HEK293 (cell line): ENCODE measurements around the gene ANKRD44.

Source experiments
- CTCF ChIA-PET: fragments of 350-600 bp; formaldehyde crosslinking; extraction: SDS; loops from one replicate; lab custom pipeline; 2021; ENCODE audit warnings: antibody characterized with exemption; lab: Yijun Ruan, JAX
- POLR2A ChIA-PET: fragments of 300-600 bp; formaldehyde crosslinking; extraction: SDS; loops from one replicate; lab custom pipeline; 2020; ENCODE audit warnings: antibody characterized with exemption, inconsistent platforms; lab: Yijun Ruan, JAX
- H3K27ac ChIP-seq: fragments of 200-500 bp; sonication (Bioruptor generic); 2 replicates; pipeline ENCODE4 v1.5.1; 2014; ENCODE audit warnings: low read depth, low read length, control low read depth, inconsistent platforms; ENCODE audit errors: extremely low read depth
- H3K36me3 ChIP-seq, 2 experiments: fragments of 200-500 bp in 1 of 2; sonication (Bioruptor generic) in 1 of 2; 1 replicate in 1 of 2; 2 replicates in 1 of 2; pipeline ENCODE4 v1.5.1; 2014 to 2017; ENCODE audit warnings: inconsistent platforms in 2 of 2, low read length in 2 of 2; ENCODE audit not compliant: control insufficient read depth in 2 of 2, insufficient read depth in 1 of 2
- H3K4me1 ChIP-seq: fragments of 200-500 bp; sonication (Bioruptor generic); 2 replicates; pipeline ENCODE4 v1.5.1; 2014; ENCODE audit warnings: mild to moderate bottlenecking, low read length, inconsistent platforms; ENCODE audit not compliant: control insufficient read depth, insufficient read depth
- H3K4me3 ChIP-seq: 2 replicates; pipeline ENCODE4 v1.5.1; 2011; ENCODE audit warnings: low read depth, mild to moderate bottlenecking, control low read depth, low read length, moderate library complexity
- H3K9me3 ChIP-seq: fragments of 200-500 bp; sonication (Bioruptor generic); 2 replicates; pipeline ENCODE4 v1.5.1; 2014; ENCODE audit warnings: low read depth, low read length, inconsistent platforms; ENCODE audit not compliant: control insufficient read depth, insufficient read depth
- CTCF ChIP-seq: fragments of 450-650 bp; formaldehyde crosslinking; IDR thresholded peaks from 2 replicates; pipeline ENCODE4 v1.5.1; 2016; ENCODE audit warnings: missing biosample characterization, missing genetic modification characterization
- OVOL3 ChIP-seq: fragments of 450-650 bp; formaldehyde crosslinking; IDR thresholded peaks from 2 replicates; pipeline ENCODE4 v1.5.1; 2016; ENCODE audit warnings: missing biosample characterization, missing genetic modification characterization
- ZFHX2 ChIP-seq: fragments of 450-650 bp; formaldehyde crosslinking; conservative IDR thresholded peaks from 2 replicates; pipeline ENCODE4 v1.5.1; 2016; ENCODE audit warnings: missing biosample characterization, missing genetic modification characterization
- ZIC2 ChIP-seq: fragments of 450-650 bp; formaldehyde crosslinking; IDR thresholded peaks from 2 replicates; pipeline ENCODE4 v1.5.1; 2016; ENCODE audit warnings: missing biosample characterization, missing genetic modification characterization
- ZNF202 ChIP-seq: fragments of 450-650 bp; formaldehyde crosslinking; IDR thresholded peaks from 2 replicates; pipeline ENCODE4 v1.5.1; 2016; ENCODE audit warnings: missing biosample characterization, missing genetic modification characterization, borderline replicate concordance
- ZNF473 ChIP-seq: fragments of 450-650 bp; formaldehyde crosslinking; IDR thresholded peaks from 2 replicates; pipeline ENCODE4 v1.5.1; 2017; ENCODE audit warnings: missing biosample characterization, missing genetic modification characterization
- ZNF488 ChIP-seq: fragments of 450-650 bp; formaldehyde crosslinking; IDR thresholded peaks from 2 replicates; pipeline ENCODE4 v1.5.1; 2016; ENCODE audit warnings: missing biosample characterization, missing genetic modification characterization
- ZNF548 ChIP-seq: fragments of 450-650 bp; formaldehyde crosslinking; IDR thresholded peaks from 2 replicates; pipeline ENCODE4 v1.5.1; 2016; ENCODE audit warnings: missing biosample characterization, missing genetic modification characterization
- ZNF558 ChIP-seq: fragments of 450-650 bp; formaldehyde crosslinking; IDR thresholded peaks from 2 replicates; pipeline ENCODE4 v1.5.1; 2016; ENCODE audit warnings: missing biosample characterization, missing genetic modification characterization
- ZNF610 ChIP-seq: fragments of 450-650 bp; formaldehyde crosslinking; IDR thresholded peaks from 2 replicates; pipeline ENCODE4 v1.5.1; 2016; ENCODE audit warnings: missing biosample characterization, missing genetic modification characterization, borderline replicate concordance
- ZNF701 ChIP-seq: fragments of 450-650 bp; formaldehyde crosslinking; IDR thresholded peaks from 2 replicates; pipeline ENCODE4 v1.5.1; 2016; ENCODE audit warnings: missing biosample characterization, missing genetic modification characterization
- ZNF791 ChIP-seq: fragments of 450-650 bp; formaldehyde crosslinking; IDR thresholded peaks from 2 replicates; pipeline ENCODE4 v1.5.1; 2016; ENCODE audit warnings: missing biosample characterization, missing genetic modification characterization
- TF ChIP-seq, protein P1 (sequence below): fragments of 450-650 bp; formaldehyde crosslinking; optimal IDR thresholded peaks from 2 replicates; pipeline ENCODE3; 2016; ENCODE audit warnings: missing biosample characterization, mild to moderate bottlenecking, missing genetic modification characterization
- TF ChIP-seq, protein P2 (sequence below): fragments of 450-650 bp; formaldehyde crosslinking; IDR thresholded peaks from 2 replicates; pipeline ENCODE4 v1.5.1; 2016; ENCODE audit warnings: missing biosample characterization, missing genetic modification characterization, low read depth
- TF ChIP-seq, protein P3 (sequence below): fragments of 450-650 bp; formaldehyde crosslinking; IDR thresholded peaks from 2 replicates; pipeline ENCODE4 v1.5.1; 2017; ENCODE audit warnings: missing biosample characterization, missing genetic modification characterization

Gene ANKRD44

DNA sequence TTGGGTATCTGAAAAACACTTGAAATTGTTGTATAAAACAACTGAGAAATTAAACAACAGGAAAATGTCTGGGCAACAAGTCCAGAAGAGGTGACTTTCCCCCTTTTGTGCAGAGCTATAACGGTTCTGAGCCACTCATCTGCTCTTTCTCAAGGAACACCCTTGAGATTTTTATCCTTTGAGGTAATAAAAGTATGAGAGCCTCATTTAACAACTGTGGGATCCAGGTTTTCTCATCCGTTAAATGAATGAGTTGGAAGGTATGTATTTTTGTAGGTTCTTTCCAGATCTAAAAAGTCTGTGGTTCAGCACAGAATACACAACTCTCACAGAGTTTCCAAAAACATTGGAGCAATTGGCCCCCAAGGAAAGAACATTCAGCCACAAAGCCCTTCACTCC, 93.0 kb downstream of the ANKRD44 start:
- no peak overlapping the region for H3K27ac ChIP-seq
- no peaks in the 10 kb centered on the region for H3K36me3 ChIP-seq
- H3K4me3 ChIP-seq = no peak overlapping the region
- ChIA-PET CTCF (interaction anchor here (1.1 kb wide), 1 partner anchor 50 kb away, joined by 3 read pairs; no protein-coding TSS in a partner anchor), POLR2A (no interaction called here)
- no peaks in the 10 kb centered on the region for H3K9me3 ChIP-seq
- no peaks in the 10 kb centered on the region for H3K4me1 ChIP-seq
- no peak for TF ChIP-seq ZNF558 (tag by site-specific recombination)
- TF ChIP-seq ZNF202 (tag by site-specific recombination) = no peak
- TF ChIP-seq, protein P1, sequence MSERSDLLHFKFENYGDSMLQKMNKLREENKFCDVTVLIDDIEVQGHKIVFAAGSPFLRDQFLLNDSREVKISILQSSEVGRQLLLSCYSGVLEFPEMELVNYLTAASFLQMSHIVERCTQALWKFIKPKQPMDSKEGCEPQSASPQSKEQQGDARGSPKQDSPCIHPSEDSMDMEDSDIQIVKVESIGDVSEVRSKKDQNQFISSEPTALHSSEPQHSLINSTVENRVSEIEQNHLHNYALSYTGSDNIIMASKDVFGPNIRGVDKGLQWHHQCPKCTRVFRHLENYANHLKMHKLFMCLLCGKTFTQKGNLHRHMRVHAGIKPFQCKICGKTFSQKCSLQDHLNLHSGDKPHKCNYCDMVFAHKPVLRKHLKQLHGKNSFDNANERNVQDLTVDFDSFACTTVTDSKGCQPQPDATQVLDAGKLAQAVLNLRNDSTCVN (tag by site-specific recombination) = no peak
- TF ChIP-seq, protein P2, sequence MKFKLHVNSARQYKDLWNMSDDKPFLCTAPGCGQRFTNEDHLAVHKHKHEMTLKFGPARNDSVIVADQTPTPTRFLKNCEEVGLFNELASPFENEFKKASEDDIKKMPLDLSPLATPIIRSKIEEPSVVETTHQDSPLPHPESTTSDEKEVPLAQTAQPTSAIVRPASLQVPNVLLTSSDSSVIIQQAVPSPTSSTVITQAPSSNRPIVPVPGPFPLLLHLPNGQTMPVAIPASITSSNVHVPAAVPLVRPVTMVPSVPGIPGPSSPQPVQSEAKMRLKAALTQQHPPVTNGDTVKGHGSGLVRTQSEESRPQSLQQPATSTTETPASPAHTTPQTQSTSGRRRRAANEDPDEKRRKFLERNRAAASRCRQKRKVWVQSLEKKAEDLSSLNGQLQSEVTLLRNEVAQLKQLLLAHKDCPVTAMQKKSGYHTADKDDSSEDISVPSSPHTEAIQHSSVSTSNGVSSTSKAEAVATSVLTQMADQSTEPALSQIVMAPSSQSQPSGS = no peak
- no peak for TF ChIP-seq ZNF610 (tag by site-specific recombination)
- no peak for TF ChIP-seq CTCF (tag by site-specific recombination)
- TF ChIP-seq OVOL3 = no peak
- no peak for TF ChIP-seq ZNF548 (tag by site-specific recombination)
- no peak for TF ChIP-seq ZNF701 (tag by site-specific recombination)
- no peak for TF ChIP-seq ZNF473 (tag by site-specific recombination)
- TF ChIP-seq ZFHX2 = no peak

DNA sequence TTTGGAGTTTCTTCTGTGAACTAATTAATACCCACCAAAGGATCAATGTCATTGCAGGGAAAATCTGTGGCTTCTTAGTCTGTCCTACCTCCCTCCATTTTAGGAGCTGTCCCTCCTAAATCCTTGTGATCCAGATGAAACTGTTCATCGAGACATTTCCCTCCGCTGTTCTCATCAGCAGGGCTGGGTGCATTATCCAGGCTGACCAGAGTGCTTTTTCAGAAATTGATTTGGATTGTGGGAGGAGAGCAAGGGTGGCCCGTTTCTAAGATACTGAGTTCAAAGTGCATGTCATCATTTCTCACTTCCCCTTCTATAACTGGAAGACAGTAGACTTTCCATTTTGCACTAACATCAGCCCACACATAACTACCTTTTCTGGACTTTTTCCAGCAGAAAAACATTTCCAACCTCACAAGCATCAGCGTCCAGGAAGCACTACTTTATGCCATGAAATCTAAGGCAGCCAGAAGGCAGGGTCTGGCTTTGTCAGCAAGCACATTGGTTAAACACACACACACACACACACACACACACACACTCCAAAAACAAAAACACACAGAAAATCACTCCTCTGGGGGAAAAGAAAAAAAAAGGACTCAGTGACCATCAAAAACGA, 94.1 kb downstream of the ANKRD44 start:
- no peak overlapping the region for H3K27ac ChIP-seq

More for the DNA sequence above, 94.1 kb downstream of the ANKRD44 start:
- ChIA-PET POLR2A (no interaction called here), CTCF (interaction anchor here (0.6 to 1.1 kb wide), 3 partner anchors 18 to 51 kb away, joined by 3 to 4 read pairs (median 3); no protein-coding TSS in a partner anchor)
- Histone ChIP-seq H3K9me3 (no peaks in the 10 kb centered on the region), H3K4me3 (no peak overlapping the region), H3K36me3 (no peaks in the 10 kb centered on the region), H3K4me1 (no peaks in the 10 kb centered on the region)
- TF ChIP-seq ZIC2 (tag by site-specific recombination) (no peak), ZNF791 (tag by site-specific recombination) (no peak), ZNF488 (no peak), ZFHX2 (no peak)
- TF ChIP-seq, protein P3, sequence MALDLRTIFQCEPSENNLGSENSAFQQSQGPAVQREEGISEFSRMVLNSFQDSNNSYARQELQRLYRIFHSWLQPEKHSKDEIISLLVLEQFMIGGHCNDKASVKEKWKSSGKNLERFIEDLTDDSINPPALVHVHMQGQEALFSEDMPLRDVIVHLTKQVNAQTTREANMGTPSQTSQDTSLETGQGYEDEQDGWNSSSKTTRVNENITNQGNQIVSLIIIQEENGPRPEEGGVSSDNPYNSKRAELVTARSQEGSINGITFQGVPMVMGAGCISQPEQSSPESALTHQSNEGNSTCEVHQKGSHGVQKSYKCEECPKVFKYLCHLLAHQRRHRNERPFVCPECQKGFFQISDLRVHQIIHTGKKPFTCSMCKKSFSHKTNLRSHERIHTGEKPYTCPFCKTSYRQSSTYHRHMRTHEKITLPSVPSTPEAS (tag by site-specific recombination) = peak; percentile 54; the same call in 1 of the 2 replicates
